Parietal lobe (tissue), 1 donor: ENCODE data around the gene C22orf23. TPM values are rescaled to one million over a fixed set of nuclear protein-coding genes. Genes with fewer than 3 reads are reported as not detected.

Experiments
- total RNA-seq: library from RNA; depleted of rRNA; stranded (reverse); fragments of >200 nt; gene quantifications from one replicate; pipeline ENCODE4 v1.2.3, GENCODE V29; 2014

The C22orf23 gene
- 0.63 TPM for total RNA-seq

GRCh38 chr22:37953437-37954179 lies at the start of gene C22orf23, which contains the start of gene POLR2F:
C22orf23 (minus strand) TSS chr22:37953601; CDS start chr22:37953149, 452 bp downstream.
POLR2F (plus strand) TSS chr22:37953699; CDS start chr22:37953788, 89 bp downstream.

GRCh38 chr22:37983860-37984791 lies 30.7 kb upstream of the C22orf23 start, which contains the start of gene SOX10:
SOX10 (minus strand) TSS chr22:37984555; CDS start chr22:37983784, 771 bp downstream.

GRCh38 chr22:37905534-37906363 lies 47.7 kb downstream of the C22orf23 start, which contains the start of gene MICALL1:
MICALL1 (plus strand) TSS chr22:37906297; CDS start chr22:37906423, 126 bp downstream.

Other genes starting within 250 kb of the C22orf23 start
- 7.5 TPM for gene GCAT, start 145.7 kb downstream of the C22orf23 start, total RNA-seq
- gene GALR3, start 130.2 kb downstream of the C22orf23 start, total RNA-seq = not detected
- gene ANKRD54, start 109.3 kb downstream of the C22orf23 start, total RNA-seq = 26.3 TPM
- gene EIF3L, start 104.2 kb downstream of the C22orf23 start, total RNA-seq = 599 TPM
- gene MICALL1, start 47.3 kb downstream of the C22orf23 start, total RNA-seq = 38.8 TPM
- 44.8 TPM for gene POLR2F, start 98 bp upstream of the C22orf23 start, total RNA-seq
- 3.4 TPM for gene SOX10, start 31.0 kb upstream of the C22orf23 start, total RNA-seq
- gene PICK1, start 103.8 kb upstream of the C22orf23 start, total RNA-seq = 34.4 TPM
- gene SLC16A8, start 130.6 kb upstream of the C22orf23 start, total RNA-seq = 1.3 TPM
- 0.31 TPM for gene BAIAP2L2, start 157.1 kb upstream of the C22orf23 start, total RNA-seq
- 43.5 TPM for gene PLA2G6, start 228.2 kb upstream of the C22orf23 start, total RNA-seq
- gene MAFF, start 248.4 kb upstream of the C22orf23 start, total RNA-seq = 3.4 TPM